Erythroblast (primary cell): ENCODE data around the gene ADAMTS2.

Source experiments
- GATA1 ChIP-seq: IDR thresholded peaks from 2 replicates; pipeline ENCODE4 v1.6.1; 2011; ENCODE audit warnings: low read depth, mild to moderate bottlenecking, control low read depth, low read length, moderate library complexity
- POLR2A ChIP-seq: IDR thresholded peaks from 2 replicates; pipeline ENCODE4 v1.6.1; 2011; ENCODE audit warnings: mild to moderate bottlenecking, low read length

DNA sequence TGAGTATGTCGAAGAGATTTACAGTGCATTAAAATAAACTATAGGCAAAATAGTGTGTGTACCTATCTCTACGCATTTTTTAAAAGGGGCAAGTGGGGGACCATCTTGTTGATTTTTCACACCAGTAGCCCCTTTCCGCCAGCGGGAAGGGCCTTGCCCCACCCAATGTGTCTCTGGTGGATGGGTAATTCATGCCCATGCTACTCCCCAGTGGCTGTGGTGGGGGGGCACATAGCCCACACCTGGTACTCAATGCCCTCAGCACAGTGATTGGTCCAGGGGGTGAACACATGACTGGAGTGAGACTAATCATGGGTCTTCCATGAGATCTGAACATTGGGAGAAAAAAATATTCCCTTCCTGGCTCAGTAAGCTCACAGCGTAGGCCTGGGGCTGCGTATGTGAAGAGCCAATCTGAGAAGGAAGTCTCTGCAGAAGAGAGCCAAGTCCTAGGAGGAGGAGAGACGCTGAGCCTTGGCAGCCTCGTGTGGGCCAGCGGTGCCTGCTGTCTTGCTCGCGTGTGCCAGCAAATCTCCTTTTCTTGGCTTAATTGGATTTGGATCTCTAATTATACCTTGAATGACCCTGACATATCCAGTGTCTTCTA is 103.4 kb downstream of the ADAMTS2 start:
- TF ChIP-seq POLR2A (no peak), GATA1 (no peak)
